ENCODE measurements around the gene NTN1. TPM values are rescaled to one million over a fixed set of nuclear protein-coding genes. Genes with fewer than 3 reads are reported as not detected.

NTN1 gene
- total RNA-seq, 1 experiment from 2014 or later, result 4.2 TPM

DNA sequence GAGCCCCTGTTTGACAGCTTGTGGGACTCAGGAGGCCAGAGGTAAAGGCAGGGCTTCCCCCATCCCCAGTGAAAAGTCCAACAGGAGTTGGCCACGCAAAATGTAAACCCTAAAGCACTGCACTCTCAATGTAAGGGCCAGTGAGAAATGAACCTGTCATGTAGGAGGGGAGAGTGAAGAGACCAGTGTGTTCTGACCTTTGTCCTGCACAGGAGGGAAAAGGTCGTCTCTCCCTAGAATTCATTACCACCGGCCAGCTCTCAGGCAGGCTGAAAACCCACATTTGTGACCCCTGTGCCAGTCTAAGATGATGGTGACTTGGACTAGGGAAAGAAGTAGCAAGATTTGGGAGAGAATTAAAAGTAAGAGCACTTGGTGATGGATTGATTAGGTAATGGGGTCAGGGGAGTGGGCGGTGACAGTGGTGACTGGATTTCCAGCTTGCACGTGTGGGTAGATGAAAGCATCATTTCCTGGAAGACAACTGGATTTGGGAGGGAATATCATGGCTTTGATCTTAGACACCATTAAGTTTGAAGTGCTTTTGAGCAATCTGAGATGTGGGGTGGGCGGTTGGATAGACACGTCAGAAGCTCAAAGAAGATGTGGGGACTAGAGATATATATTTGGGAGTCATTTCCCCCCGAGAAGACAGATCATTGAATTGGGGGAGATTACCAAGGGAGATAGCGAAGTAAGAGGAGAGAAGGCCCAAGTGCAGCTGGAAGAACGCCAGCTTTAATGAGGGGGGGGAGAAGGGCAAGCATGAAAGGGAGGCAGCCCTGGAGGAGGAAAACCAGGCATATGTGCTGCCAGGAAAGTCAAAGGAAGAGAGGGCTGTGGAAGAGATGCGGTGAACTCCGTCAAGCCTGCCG lies 119.5 kb downstream of the NTN1 start:
- ATAC-seq, result no peak
- RAD21 ChIA-PET (ENCODE audit: low non-redundant PET in 1 of 2, low total read pairs in 2 of 2, uncharacterized antibody in 2 of 2, unreplicated experiment in 2 of 2), result no interaction called here
- no peaks in the 10 kb centered on the region for H3K36me3 ChIP-seq (ENCODE audit: control insufficient read depth in 1 of 2, insufficient read depth in 2 of 2, low read length in 2 of 2)
- CTCF ChIA-PET, result no interaction called here
- no peak overlapping the region for H3K27ac ChIP-seq (ENCODE audit: low read depth, low read length)
- no peaks in the 10 kb centered on the region for H3K27me3 ChIP-seq (ENCODE audit: insufficient read depth, low read length)
- no peaks in the 10 kb centered on the region for H3K9me2 ChIP-seq (ENCODE audit: insufficient read depth)
- H3K4me3 ChIP-seq (replicated peaks in 1 of 2; ENCODE audit: low read depth in 1 of 2, low read length in 2 of 2), result no peak overlapping the region
- H3K4me2 ChIP-seq (ENCODE audit: low read length), result no peak overlapping the region
- TF ChIP-seq, protein P1, sequence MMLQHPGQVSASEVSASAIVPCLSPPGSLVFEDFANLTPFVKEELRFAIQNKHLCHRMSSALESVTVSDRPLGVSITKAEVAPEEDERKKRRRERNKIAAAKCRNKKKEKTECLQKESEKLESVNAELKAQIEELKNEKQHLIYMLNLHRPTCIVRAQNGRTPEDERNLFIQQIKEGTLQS (IDR thresholded peaks at IDR 0.05), result no peak
- TF ChIP-seq REST (IDR thresholded peaks at IDR 0.05; ENCODE audit: low read depth), result no peak
- no peak for TF ChIP-seq ZFX (IDR thresholded peaks at IDR 0.05)
- no peak for TF ChIP-seq SIN3A (IDR thresholded peaks at IDR 0.05; ENCODE audit: low read depth)
- TF ChIP-seq ZNF274 (IDR thresholded peaks at IDR 0.05; ENCODE audit: low read depth, low read length), result no peak
- no peak for TF ChIP-seq POLR2AphosphoS5 (IDR thresholded peaks at IDR 0.05; ENCODE audit: low read depth, low read length)
- no peak for TF ChIP-seq EZH2 (IDR thresholded peaks at IDR 0.05)
- no peak for TF ChIP-seq CTCF (IDR thresholded peaks at IDR 0.05 in 2 of 3, conservative IDR thresholded peaks at IDR 0.05 in 1 of 3; ENCODE audit: borderline replicate concordance in 1 of 3, insufficient read depth in 1 of 3, low read depth in 2 of 3, low read length in 2 of 3)
- TF ChIP-seq EGR1 (IDR thresholded peaks at IDR 0.05; ENCODE audit: low read depth), result no peak
- TF ChIP-seq ELF1 (IDR thresholded peaks at IDR 0.05; ENCODE audit: borderline replicate concordance, low read depth), result no peak
- TF ChIP-seq, protein P2, sequence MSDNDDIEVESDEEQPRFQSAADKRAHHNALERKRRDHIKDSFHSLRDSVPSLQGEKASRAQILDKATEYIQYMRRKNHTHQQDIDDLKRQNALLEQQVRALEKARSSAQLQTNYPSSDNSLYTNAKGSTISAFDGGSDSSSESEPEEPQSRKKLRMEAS (IDR thresholded peaks at IDR 0.05), result no peak
- TF ChIP-seq RAD21 (IDR thresholded peaks at IDR 0.05; ENCODE audit: low read depth), result no peak
- no peak for TF ChIP-seq YY1 (IDR thresholded peaks at IDR 0.05; ENCODE audit: extremely low read depth, insufficient replicate concordance, low read depth, low read length)
- TF ChIP-seq CBX3 (IDR thresholded peaks at IDR 0.05; ENCODE audit: low read depth), result no peak
- TF ChIP-seq SP1 (IDR thresholded peaks at IDR 0.05; ENCODE audit: low read depth), result no peak
- TF ChIP-seq CEBPB (IDR thresholded peaks at IDR 0.05; ENCODE audit: low read depth), result no peak
- TF ChIP-seq TCF7L2 (IDR thresholded peaks at IDR 0.05; ENCODE audit: borderline replicate concordance, extremely low read depth, insufficient read depth, insufficient read length), result no peak
- intact Hi-C loops (cut with micrococcal nuclease), result no loop called here
- DNase-seq (ENCODE audit: low read depth, low spot score), result no peak
- no peak overlapping the region for H3K9ac ChIP-seq (ENCODE audit: low read length)
- H2AFZ ChIP-seq (ENCODE audit: low read depth, low read length, poor library complexity, severe bottlenecking), result no peak overlapping the region
- no TSS peak for BruUV-seq (replicated peaks)
- POLR2A ChIA-PET, result no interaction called here
- H3K9me3 ChIP-seq (ENCODE audit: control insufficient read depth in 1 of 2, insufficient read depth in 1 of 2, low read depth in 1 of 2, low read length in 2 of 2), result no peaks in the 10 kb centered on the region
- no peaks in the 10 kb centered on the region for H3K79me2 ChIP-seq (ENCODE audit: insufficient read depth, low read length)
- peaks cover 0 to 7% of the 10 kb centered on the region in 2 experiments; a peak in 1 of 4 replicates for H3K4me1 ChIP-seq (ENCODE audit: control insufficient read depth in 1 of 2, insufficient read depth in 2 of 2, low read length in 2 of 2)
- H4K20me1 ChIP-seq (ENCODE audit: insufficient read depth), result no peaks in the 10 kb centered on the region

Data from HCT116 (cell line).